ENCODE results near the gene PLA2G4C. TPM values are rescaled to one million over a fixed set of nuclear protein-coding genes. Genes with fewer than 3 reads are reported as not detected.

The PLA2G4C gene
- total and polyA plus RNA-seq, 2 of the 8 experiments (the other 6 are each of a cell fraction or from before 2014, with no cell fraction given), result 14.9 to 20.5 TPM

- no peaks in the 10 kb centered on the region for H3K23me2 ChIP-seq (ENCODE audit: low read depth, low read length)
- H3K4ac ChIP-seq (replicated peaks; ENCODE audit: insufficient read length, low read depth, low read length), result no peak overlapping the region
- H4K20me1 ChIP-seq (replicated peaks in 1 of 2; ENCODE audit: control insufficient read depth in 1 of 2, insufficient read depth in 2 of 2, low read length in 2 of 2), result no peaks in the 10 kb centered on the region
- H3K27ac ChIP-seq (ENCODE audit: low read depth, low read length), result no peak overlapping the region
- no peak overlapping the region for H4K8ac ChIP-seq (ENCODE audit: extremely low read depth, insufficient read depth, low read length)
- no peak overlapping the region for H3K56ac ChIP-seq (replicated peaks; ENCODE audit: insufficient read length, low read depth, low read length)
- no peak overlapping the region for H3K23ac ChIP-seq (ENCODE audit: insufficient read length)
- no peak overlapping the region for H3K4me3 ChIP-seq (ENCODE audit: extremely low read depth in 1 of 4, insufficient read depth in 2 of 4, low read depth in 3 of 4, low read length in 4 of 4)
- ChIA-PET POLR2A (ENCODE audit: partially characterized antibody) (no interaction called here), CTCF (ENCODE audit: partially characterized antibody) (interaction anchor here (0.6 to 2.9 kb wide), 5 partner anchors 9 to 133 kb away, joined by 3 to 14 read pairs (median 4); no protein-coding TSS in a partner anchor)
- H3K9me3 ChIP-seq (ENCODE audit: insufficient read depth in 2 of 2, low read depth in 1 of 2, low read length in 1 of 2), result no peaks in the 10 kb centered on the region
- DNase-seq (ENCODE audit: low read depth in 1 of 2, low spot score in 2 of 2) (no peak), FAIRE-seq (no peak)
- H2BK120ac ChIP-seq (replicated peaks; ENCODE audit: low read depth, low read length), result no peak overlapping the region
- H3K79me1 ChIP-seq (ENCODE audit: low read depth, low read length), result no peaks in the 10 kb centered on the region
- H3K14ac ChIP-seq (ENCODE audit: insufficient read length), result no peak overlapping the region
- no peak overlapping the region for H2BK12ac ChIP-seq (ENCODE audit: low read depth, low read length)
- H3K4me1 ChIP-seq (replicated peaks in 1 of 4; ENCODE audit: control insufficient read depth in 3 of 4, insufficient read depth in 4 of 4, low read length in 3 of 4), result no peaks in the 10 kb centered on the region
- no peak overlapping the region for H3K4me2 ChIP-seq (ENCODE audit: insufficient read depth in 1 of 2, low read depth in 2 of 2, low read length in 2 of 2)
- H3K18ac ChIP-seq (ENCODE audit: extremely low read depth, low read length), result no peak overlapping the region
- no peak overlapping the region for H4K5ac ChIP-seq (ENCODE audit: insufficient read length, low read depth, low read length)
- no peak overlapping the region for H3K9ac ChIP-seq (replicated peaks in 1 of 4; ENCODE audit: extremely low read depth in 1 of 4, low read depth in 3 of 4, low read length in 3 of 4)
- no peaks in the 10 kb centered on the region for H3K27me3 ChIP-seq (replicated peaks in 1 of 4; ENCODE audit: control insufficient read depth in 3 of 4, extremely low read depth in 1 of 4, insufficient read depth in 3 of 4, low read length in 3 of 4)
- H2AK5ac ChIP-seq (ENCODE audit: low read depth, low read length), result no peak overlapping the region
- no peak overlapping the region for H2AFZ ChIP-seq (ENCODE audit: low read length)
- H3K36me3 ChIP-seq (ENCODE audit: control insufficient read depth in 2 of 4, insufficient read depth in 4 of 4, low read length in 3 of 4), result no peaks in the 10 kb centered on the region
- no peak overlapping the region for H4K91ac ChIP-seq (replicated peaks; ENCODE audit: insufficient read length, low read length)
- no peak overlapping the region for H2BK15ac ChIP-seq (ENCODE audit: low read length)
- no peaks in the 10 kb centered on the region for H3K79me2 ChIP-seq (ENCODE audit: control insufficient read depth in 1 of 2, insufficient read depth in 2 of 2, low read length in 2 of 2)
- no peak overlapping the region for H2BK5ac ChIP-seq (ENCODE audit: low read depth, low read length)
- 91% methylated on average over 4 of the region's 4 CpGs; no CpG with 5 or more reads in 1 of the 2 experiments for WGBS, 2 experiments (ENCODE audit: extremely low coverage in 1 of 2, insufficient coverage in 1 of 2, insufficient read length in 1 of 2, insufficient replicate concordance in 2 of 2, low coverage in 1 of 2, low lambda C conversion rate in 2 of 2, missing lambda C conversion rate in 1 of 2)
- H2BK20ac ChIP-seq (ENCODE audit: low read length), result no peak overlapping the region
- TF ChIP-seq JUND (IDR thresholded peaks at IDR 0.05; ENCODE audit: low read length) (no peak), CBX5 (IDR thresholded peaks at IDR 0.05; ENCODE audit: low read depth, low read length) (no peak), TAF7 (optimal IDR thresholded peaks at IDR 0.05; ENCODE audit: borderline replicate concordance, low read depth, low read length) (no peak), JUN (IDR thresholded peaks at IDR 0.05; ENCODE audit: low read depth, low read length) (no peak), CHD2 (IDR thresholded peaks at IDR 0.05; ENCODE audit: low read length) (no peak), KDM1A (IDR thresholded peaks at IDR 0.05; ENCODE audit: borderline replicate concordance, low read length) (no peak), POU5F1 (IDR thresholded peaks at IDR 0.05; ENCODE audit: low read depth, low read length) (no peak), BACH1 (IDR thresholded peaks at IDR 0.05; ENCODE audit: low read length) (no peak), GTF2F1 (IDR thresholded peaks at IDR 0.05; ENCODE audit: borderline replicate concordance, low read depth, low read length) (no peak), RAD21 (IDR thresholded peaks at IDR 0.05 in 1 of 2, conservative IDR thresholded peaks at IDR 0.05 in 1 of 2; ENCODE audit: low read depth in 2 of 2, low read length in 2 of 2) (no peak), ATF3 (IDR thresholded peaks at IDR 0.05; ENCODE audit: insufficient read depth, low read depth, low read length) (no peak), POLR2A (IDR thresholded peaks at IDR 0.05; ENCODE audit: control extremely low read depth in 1 of 2, low read depth in 2 of 2, low read length in 2 of 2) (no peak)
Observed at GRCh38 chr19:48095612-48096175, 14.9 kb downstream of the PLA2G4C start.
